PC-9 (cell line): ENCODE data around the gene OR2AG1. TPM values are rescaled to one million over a fixed set of nuclear protein-coding genes. Genes with fewer than 3 reads are reported as not detected.

Experiments used
- BruUV-seq: library from RNA; stranded (reverse); fragments of 400-500 nt; replicated peaks from 2 replicates; lab custom pipeline; 2021; lab: Mats Ljungman, UMichigan
- CTCF ChIA-PET: fragments of 300-600 bp; sonication (Branson Sonifier 250); formaldehyde crosslinking; loops from one replicate; lab custom pipeline; 2022; ENCODE audit warnings: antibody characterized with exemption; lab: Charles Lee
- POLR2A ChIA-PET: fragments of 300-600 bp; sonication (Branson Sonifier 250); formaldehyde crosslinking; loops from one replicate; lab custom pipeline; 2022; ENCODE audit warnings: antibody characterized with exemption; ENCODE audit not compliant: unreplicated experiment; lab: Charles Lee
- DNase-seq, 2 experiments: peaks; one replicate each; pipeline versions ENCODE4 v3.0.0 to v3.0.0-alpha.2; 2015 to 2022; ENCODE audit warnings: mixed read lengths in 1 of 2
- H2AFZ ChIP-seq: fragments of 200-600 bp; sonication (generic); 2 replicates; pipeline ENCODE4 v1.8.1; 2017; ENCODE audit warnings: antibody characterized with exemption
- H3F3A ChIP-seq: fragments of 200-600 bp; sonication (generic); 2 replicates; pipeline ENCODE4 v1.8.1; 2017; ENCODE audit warnings: antibody characterized with exemption, mild to moderate bottlenecking, low read depth; ENCODE audit not compliant: insufficient read depth
- H3K27ac ChIP-seq: fragments of 200-600 bp; sonication (generic); 2 replicates; pipeline ENCODE4 v1.6.1; 2016; ENCODE audit warnings: mixed run types
- H3K27me3 ChIP-seq: fragments of 200-600 bp; sonication (generic); 2 replicates; pipeline ENCODE4 v1.6.1; 2016; ENCODE audit warnings: low read depth, mixed run types; ENCODE audit not compliant: insufficient read depth
- H3K36me3 ChIP-seq: fragments of 200-600 bp; sonication (generic); 2 replicates; pipeline ENCODE4 v1.6.1; 2016; ENCODE audit warnings: low read depth, mixed run types
- H3K4me1 ChIP-seq: fragments of 200-600 bp; sonication (generic); replicated peaks from 2 replicates; pipeline ENCODE4 v1.6.1; 2016; ENCODE audit warnings: mixed run types; ENCODE audit not compliant: insufficient read depth
- H3K4me2 ChIP-seq: fragments of 200-600 bp; sonication (generic); 2 replicates; pipeline ENCODE4 v1.6.1; 2017; ENCODE audit warnings: mixed run types
- H3K4me3 ChIP-seq: fragments of 200-600 bp; sonication (generic); 2 replicates; pipeline ENCODE4 v1.6.1; 2016; ENCODE audit warnings: mixed run types
- H3K79me2 ChIP-seq: fragments of 200-600 bp; sonication (generic); 2 replicates; pipeline ENCODE4 v1.6.1; 2017; ENCODE audit warnings: low read depth, mixed run types
- H3K9me2 ChIP-seq: fragments of 200-600 bp; sonication (generic); 2 replicates; pipeline ENCODE4 v1.8.1; 2017; ENCODE audit warnings: mild to moderate bottlenecking; ENCODE audit not compliant: insufficient read depth
- H3K9me3 ChIP-seq: fragments of 200-600 bp; sonication (generic); 2 replicates; pipeline ENCODE4 v1.8.1; 2016; ENCODE audit warnings: low read depth; ENCODE audit not compliant: insufficient read depth
- H4K20me1 ChIP-seq: fragments of 200-600 bp; sonication (generic); 2 replicates; pipeline ENCODE4 v1.8.1; 2017; ENCODE audit not compliant: insufficient read depth
- EZH2 ChIP-seq: fragments of 200-600 bp; sonication (generic); IDR thresholded peaks from 2 replicates; pipeline ENCODE4 v1.8.0; 2017; ENCODE audit warnings: antibody characterized with exemption, low read depth
- intact Hi-C: fragments of 100-400 bp; cut with micrococcal nuclease; formaldehyde crosslinking; loops from one replicate; pipeline ENCODE4 v1.10.0; 2022; ENCODE audit not compliant: unreplicated experiment
- total RNA-seq: library from RNA; stranded (reverse); gene quantifications from 2 replicates; pipeline ENCODE4 v1.2.3, GENCODE V29; 2021
- TF ChIP-seq, protein P1 (sequence below): fragments of 200-600 bp; sonication (generic); conservative IDR thresholded peaks from 2 replicates; pipeline ENCODE4 v1.6.1; 2017; ENCODE audit warnings: mixed run types, antibody characterized with exemption, mild to moderate bottlenecking, moderate library complexity

Gene OR2AG1
- total RNA-seq, 1 experiment from 2014 or later, result not detected

DNA sequence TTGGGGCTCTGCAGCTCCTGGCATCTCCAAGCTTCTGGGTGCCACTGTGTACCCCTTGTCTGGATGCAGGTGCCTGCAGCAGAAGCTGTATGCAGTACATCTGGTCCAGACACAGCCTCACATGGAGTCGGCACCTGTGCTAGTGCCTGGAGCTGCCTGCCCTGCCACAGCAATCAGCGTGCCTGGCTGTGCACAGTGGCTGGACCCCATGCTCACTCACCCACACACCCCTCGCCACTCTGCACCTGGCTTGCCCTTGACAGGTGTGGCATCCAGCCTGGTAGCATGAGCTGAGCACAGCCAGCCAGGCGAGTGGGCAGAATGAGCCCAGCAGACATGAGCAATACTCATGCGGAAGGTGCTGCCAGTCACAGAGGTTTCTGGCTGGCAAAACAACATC, 36.1 kb downstream of the OR2AG1 start:
- DNase-seq, result no peak
- no TSS peak for BruUV-seq
- Histone ChIP-seq H3K79me2 (no peaks in the 10 kb centered on the region), H3F3A (no peaks in the 10 kb centered on the region), H3K4me2 (no peak overlapping the region), H3K36me3 (no peaks in the 10 kb centered on the region), H2AFZ (no peak overlapping the region), H3K9me3 (no peaks in the 10 kb centered on the region), H3K4me3 (no peak overlapping the region), H3K9me2 (no peaks in the 10 kb centered on the region), H4K20me1 (no peaks in the 10 kb centered on the region), H3K27ac (no peak overlapping the region), H3K4me1 (no peaks in the 10 kb centered on the region), H3K27me3 (no peaks in the 10 kb centered on the region)
- POLR2A ChIA-PET, result no interaction called here
- CTCF ChIA-PET, result no interaction called here
- TF ChIP-seq EZH2, result no peak
- TF ChIP-seq, protein P1, sequence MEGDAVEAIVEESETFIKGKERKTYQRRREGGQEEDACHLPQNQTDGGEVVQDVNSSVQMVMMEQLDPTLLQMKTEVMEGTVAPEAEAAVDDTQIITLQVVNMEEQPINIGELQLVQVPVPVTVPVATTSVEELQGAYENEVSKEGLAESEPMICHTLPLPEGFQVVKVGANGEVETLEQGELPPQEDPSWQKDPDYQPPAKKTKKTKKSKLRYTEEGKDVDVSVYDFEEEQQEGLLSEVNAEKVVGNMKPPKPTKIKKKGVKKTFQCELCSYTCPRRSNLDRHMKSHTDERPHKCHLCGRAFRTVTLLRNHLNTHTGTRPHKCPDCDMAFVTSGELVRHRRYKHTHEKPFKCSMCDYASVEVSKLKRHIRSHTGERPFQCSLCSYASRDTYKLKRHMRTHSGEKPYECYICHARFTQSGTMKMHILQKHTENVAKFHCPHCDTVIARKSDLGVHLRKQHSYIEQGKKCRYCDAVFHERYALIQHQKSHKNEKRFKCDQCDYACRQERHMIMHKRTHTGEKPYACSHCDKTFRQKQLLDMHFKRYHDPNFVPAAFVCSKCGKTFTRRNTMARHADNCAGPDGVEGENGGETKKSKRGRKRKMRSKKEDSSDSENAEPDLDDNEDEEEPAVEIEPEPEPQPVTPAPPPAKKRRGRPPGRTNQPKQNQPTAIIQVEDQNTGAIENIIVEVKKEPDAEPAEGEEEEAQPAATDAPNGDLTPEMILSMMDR, result no peak
- intact Hi-C loops, result no loop called here

DNA sequence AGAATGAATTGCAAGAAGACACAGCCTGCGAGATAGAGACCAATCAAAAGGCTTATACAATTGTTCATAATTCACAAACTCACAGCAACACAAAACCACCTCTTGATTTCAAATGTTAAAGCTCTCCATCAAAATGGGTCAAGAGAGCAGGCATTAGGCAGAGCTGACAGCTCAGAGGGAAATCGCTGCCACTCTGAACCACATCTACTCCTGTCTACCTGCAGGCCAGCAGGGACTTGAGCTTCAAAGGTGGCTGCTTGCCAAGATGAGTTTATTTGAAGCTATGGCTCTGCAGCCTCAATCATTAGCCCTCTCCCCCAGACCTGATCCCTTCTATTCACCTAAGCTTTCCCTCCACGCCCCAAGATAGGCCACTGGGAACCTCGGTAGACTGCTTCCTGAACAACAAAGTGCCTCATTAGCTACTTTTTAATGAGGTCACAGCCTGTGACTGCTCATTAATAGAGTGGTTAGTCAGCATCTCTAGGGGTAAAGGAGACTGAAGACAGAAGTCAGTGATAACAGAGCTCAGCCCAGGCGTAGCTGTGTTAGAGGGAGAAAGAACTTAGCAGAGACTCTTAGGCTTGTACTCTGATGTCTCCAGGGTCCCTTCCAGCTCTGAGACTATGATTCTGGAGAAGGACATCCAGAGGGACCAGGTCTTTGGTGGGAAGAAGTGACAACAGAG, 41.5 kb downstream of the OR2AG1 start:
- Histone ChIP-seq H3F3A (no peaks in the 10 kb centered on the region), H3K27ac (no peak overlapping the region), H3K9me2 (no peaks in the 10 kb centered on the region), H3K27me3 (no peaks in the 10 kb centered on the region), H3K36me3 (no peaks in the 10 kb centered on the region), H3K4me2 (no peak overlapping the region), H3K4me1 (no peaks in the 10 kb centered on the region), H3K79me2 (no peaks in the 10 kb centered on the region), H4K20me1 (no peaks in the 10 kb centered on the region), H3K9me3 (no peaks in the 10 kb centered on the region), H3K4me3 (no peak overlapping the region), H2AFZ (no peak overlapping the region)
- TF ChIP-seq EZH2, result no peak
- TF ChIP-seq, protein P1, result no peak
- CTCF ChIA-PET, result no interaction called here
- POLR2A ChIA-PET, result no interaction called here
- no TSS peak for BruUV-seq
- DNase-seq, result no peak
- intact Hi-C loops, result no loop called here

DNA sequence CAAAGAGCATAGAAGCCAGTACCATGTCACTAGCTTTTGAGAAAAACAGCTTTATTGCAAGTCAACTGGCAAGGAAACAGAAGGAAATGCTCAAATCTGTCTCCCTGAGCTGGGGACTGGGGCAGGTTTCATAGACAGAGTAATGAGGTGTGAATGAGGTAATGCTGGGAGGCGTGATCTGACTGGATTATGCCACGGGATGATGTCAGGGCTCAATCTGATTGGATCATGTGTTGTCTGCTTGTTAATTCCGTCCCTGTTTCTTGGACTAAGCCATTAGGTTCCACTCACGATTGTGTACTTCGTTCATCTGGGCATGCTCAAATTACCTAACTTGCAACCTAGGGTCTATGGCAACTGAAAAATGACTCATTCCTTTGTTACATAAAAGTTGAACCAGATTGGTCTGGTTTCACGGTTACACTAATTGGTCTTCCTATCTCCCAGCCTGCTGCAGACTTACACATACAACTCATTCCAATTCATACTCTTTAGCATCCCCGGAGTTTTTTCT, 42.5 kb downstream of the OR2AG1 start:
- no peaks in the 10 kb centered on the region for H3K9me2 ChIP-seq
- no peak overlapping the region for H3K4me2 ChIP-seq
- DNase-seq, result no peak
- H3F3A ChIP-seq, result no peaks in the 10 kb centered on the region
- TF ChIP-seq, protein P1, result no peak
- TF ChIP-seq EZH2, result no peak
- H3K9me3 ChIP-seq, result no peaks in the 10 kb centered on the region
- H3K79me2 ChIP-seq, result no peaks in the 10 kb centered on the region
- POLR2A ChIA-PET, result no interaction called here
- CTCF ChIA-PET, result no interaction called here
- no peak overlapping the region for H3K27ac ChIP-seq
- H2AFZ ChIP-seq, result no peak overlapping the region
- intact Hi-C loops, result no loop called here
- BruUV-seq, result no TSS peak
- no peaks in the 10 kb centered on the region for H3K4me1 ChIP-seq
- no peaks in the 10 kb centered on the region for H4K20me1 ChIP-seq
- H3K27me3 ChIP-seq, result no peaks in the 10 kb centered on the region
- H3K36me3 ChIP-seq, result no peaks in the 10 kb centered on the region
- H3K4me3 ChIP-seq, result no peak overlapping the region
